ENCODE measurements around the gene AKAP6.

AKAP6 gene

GRCh38 chr14:32679927-32680612 lies 351.0 kb downstream of the AKAP6 start:
- no peak for DNase-seq

DNA sequence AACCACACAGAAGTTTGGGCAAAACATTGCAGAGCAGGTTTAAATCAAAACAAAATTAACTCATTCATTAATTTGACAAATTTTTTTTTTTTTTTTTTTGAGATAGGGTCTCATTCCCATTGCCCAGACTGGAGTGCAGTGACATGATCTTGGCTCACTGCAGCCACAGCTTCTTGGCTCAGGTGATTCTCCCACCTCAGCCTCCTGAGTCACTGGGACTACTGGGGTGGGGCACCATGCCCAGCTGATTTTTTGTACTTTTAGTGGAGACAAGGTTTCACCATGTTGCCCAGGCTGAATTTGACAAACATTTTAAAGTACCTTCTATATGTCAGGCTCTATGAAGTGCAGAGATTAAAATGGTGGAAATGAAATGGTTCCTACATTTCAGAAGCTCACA lies 352.5 kb downstream of the AKAP6 start:
- no peak for DNase-seq

DNA sequence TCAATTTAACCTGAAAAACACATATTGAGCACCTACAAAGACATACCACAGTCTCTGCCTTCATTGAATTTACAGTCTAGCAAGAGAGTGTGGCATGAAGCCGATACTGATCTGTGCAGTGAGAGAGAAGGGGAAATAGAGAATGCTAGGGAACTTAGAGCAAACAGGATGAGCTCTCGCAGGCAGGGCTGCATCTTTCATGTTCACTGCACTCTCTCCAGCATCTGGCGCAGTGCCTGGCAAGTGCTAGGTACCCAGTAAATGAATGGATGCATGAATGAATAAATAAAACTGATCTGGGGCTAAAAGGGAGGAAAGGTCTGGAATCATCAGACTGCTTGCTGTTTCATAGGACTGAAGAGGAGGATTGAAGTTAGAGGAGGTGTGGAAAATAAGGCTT lies 353.1 kb downstream of the AKAP6 start:
- no peak for DNase-seq

DNA sequence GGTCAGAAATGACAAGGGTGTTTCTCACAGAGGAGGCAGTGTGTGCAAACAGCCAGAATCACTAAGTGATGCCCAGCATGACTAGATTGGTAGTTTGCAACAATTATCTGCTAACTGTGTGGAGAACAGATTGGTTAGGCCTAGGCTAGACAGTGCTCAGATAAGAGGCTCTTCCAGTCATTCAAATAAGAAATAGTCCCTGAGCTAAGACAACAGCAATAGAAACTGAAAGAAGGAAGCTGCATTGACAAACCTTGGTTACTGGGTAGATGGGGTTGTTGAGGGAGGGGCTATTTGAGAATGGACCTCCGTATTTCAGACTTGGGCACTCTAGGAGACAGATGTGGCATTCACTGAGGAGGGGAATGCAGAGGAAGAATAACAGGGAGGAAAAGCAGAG lies 354.6 kb downstream of the AKAP6 start:
- DNase-seq = no peak

GRCh38 chr14:32688941-32689340 lies 359.8 kb downstream of the AKAP6 start:
- no peak for DNase-seq

GRCh38 chr14:32692441-32692840 lies 363.3 kb downstream of the AKAP6 start:
- DNase-seq = no peak

GRCh38 chr14:32693114-32693513 lies 364.0 kb downstream of the AKAP6 start:
- no peak for DNase-seq

- no peak for DNase-seq
These were observed 365.8 kb downstream of the AKAP6 start for GRCh38 chr14:32694795-32695449.

- no peak for DNase-seq
These were observed 367.4 kb downstream of the AKAP6 start for GRCh38 chr14:32696325-32697091.

- DNase-seq = no peak
These were observed 368.0 kb downstream of the AKAP6 start for GRCh38 chr14:32697114-32697513.

DNA sequence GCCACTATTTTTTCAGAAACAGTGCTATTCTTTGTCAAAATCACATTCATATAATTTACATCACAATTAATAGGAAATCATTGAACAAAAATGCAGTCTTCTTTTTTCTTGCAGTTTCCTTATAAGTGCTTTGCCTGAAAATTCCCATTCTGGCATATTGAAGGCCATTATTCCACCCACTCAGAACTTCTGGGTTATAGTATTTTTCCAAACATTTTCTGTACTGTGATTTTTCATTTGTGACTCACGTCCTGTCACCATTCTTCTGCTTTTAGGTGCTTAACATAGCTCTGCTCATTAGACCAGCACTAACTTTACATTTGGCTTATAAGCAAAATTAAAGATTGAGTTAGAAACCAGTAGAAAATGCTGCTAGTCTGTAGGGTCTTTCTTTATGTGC lies 368.6 kb downstream of the AKAP6 start:
- no peak for DNase-seq

DNA sequence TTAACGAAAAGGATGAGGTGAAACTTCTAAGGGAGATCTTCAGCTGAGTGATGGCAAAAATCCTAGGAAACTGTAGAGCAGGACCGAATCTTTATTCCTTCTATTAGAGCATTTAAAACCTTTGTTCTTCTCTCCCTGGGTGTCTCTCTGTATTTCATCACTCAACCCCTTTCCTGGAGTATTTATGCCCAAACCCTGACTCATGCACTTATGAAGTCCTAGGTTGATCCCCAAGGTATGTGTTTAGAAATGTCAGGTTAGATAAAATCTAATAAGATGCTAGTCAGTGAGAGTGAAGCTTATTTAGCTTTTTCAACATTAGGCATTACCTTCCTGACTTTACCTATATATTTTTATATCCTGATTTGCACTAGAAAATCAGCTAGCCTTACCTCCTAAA lies 369.7 kb downstream of the AKAP6 start:
- no peak for DNase-seq

GRCh38 chr14:32701475-32701874 lies 372.4 kb downstream of the AKAP6 start:
- no peak for DNase-seq

DNA sequence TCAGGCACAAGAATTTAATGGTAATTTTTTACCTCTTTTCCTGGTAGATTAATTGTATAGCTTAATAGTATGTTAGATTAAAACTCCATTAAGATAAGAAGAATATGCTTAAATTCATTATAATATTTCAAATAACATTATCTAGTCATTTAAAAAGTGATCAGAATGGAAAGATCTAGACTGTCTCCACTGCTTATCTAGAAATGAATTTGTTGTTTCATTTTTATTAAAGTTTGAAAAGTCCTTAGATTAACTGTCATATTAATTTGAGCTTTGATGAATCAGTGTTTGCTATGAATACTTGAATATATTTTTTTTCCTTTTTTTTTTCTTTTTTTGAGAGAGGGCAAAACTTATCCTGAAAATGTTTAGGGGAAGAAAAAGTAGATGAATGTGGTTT lies 373.0 kb downstream of the AKAP6 start:
- DNase-seq = no peak

- no peak for DNase-seq
These were observed 373.5 kb downstream of the AKAP6 start for GRCh38 chr14:32702562-32702961.

GRCh38 chr14:32703183-32703621 lies 374.1 kb downstream of the AKAP6 start:
- DNase-seq = no peak

GRCh38 chr14:32706721-32707519 lies 377.8 kb downstream of the AKAP6 start:
- no peak for DNase-seq

DNA sequence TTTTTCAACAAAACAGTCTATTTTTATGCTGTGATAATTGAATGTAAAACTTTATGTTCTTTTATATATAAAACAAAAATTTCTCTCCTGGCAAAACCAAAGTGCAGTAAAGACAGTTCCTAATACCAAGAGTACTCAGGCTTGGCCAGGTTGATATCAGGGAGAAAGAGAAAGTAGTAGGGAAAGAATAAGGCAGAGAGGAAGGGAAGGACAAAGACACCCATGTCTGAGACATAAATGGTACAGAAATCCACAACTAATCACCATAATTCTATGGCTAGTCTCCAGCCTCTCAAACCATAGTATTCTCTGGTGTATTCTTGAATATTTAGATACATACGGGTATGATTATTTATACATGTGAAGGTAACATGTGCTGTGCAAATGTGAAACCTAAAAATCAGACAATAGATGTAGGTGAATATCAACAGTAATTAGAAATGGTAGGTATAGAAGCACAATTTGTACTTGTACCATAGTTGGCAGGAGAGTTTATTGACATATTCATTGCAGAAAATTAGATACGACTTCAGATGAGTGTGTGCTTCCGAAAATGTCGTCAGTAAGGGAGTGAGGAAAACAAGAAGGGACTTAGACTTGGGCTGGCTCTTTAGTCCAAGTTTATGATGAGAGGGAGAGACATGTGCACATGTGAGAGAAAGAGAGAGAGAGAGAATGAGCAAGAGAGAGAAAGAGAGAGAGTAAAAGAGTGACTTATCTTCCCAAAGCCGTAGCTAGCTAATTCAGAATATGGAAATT lies 378.8 kb downstream of the AKAP6 start:
- no peak for DNase-seq

GRCh38 chr14:32709027-32709426 lies 379.9 kb downstream of the AKAP6 start:
- no peak for DNase-seq

DNA sequence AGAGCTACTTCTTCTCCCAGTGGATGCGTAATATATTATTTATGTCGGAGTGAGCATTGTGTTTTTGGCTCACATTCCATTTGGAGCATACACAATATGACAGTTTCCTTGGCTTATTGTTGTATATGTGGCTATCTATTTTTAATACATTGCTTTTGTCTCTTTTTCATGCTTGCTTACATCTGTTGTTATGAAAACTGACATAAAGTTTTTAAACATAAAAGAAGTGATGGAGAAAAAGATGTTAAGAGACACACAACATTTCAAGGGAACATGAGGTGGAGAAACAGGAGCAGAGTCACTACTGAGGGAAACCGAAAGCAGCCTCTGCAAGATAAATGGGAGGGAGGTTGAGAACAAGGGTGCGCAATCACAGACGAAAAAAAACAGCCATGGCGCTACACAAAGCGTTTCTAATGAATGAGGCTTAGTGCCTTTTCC lies 381.2 kb downstream of the AKAP6 start:
- DNase-seq = no peak

DNA sequence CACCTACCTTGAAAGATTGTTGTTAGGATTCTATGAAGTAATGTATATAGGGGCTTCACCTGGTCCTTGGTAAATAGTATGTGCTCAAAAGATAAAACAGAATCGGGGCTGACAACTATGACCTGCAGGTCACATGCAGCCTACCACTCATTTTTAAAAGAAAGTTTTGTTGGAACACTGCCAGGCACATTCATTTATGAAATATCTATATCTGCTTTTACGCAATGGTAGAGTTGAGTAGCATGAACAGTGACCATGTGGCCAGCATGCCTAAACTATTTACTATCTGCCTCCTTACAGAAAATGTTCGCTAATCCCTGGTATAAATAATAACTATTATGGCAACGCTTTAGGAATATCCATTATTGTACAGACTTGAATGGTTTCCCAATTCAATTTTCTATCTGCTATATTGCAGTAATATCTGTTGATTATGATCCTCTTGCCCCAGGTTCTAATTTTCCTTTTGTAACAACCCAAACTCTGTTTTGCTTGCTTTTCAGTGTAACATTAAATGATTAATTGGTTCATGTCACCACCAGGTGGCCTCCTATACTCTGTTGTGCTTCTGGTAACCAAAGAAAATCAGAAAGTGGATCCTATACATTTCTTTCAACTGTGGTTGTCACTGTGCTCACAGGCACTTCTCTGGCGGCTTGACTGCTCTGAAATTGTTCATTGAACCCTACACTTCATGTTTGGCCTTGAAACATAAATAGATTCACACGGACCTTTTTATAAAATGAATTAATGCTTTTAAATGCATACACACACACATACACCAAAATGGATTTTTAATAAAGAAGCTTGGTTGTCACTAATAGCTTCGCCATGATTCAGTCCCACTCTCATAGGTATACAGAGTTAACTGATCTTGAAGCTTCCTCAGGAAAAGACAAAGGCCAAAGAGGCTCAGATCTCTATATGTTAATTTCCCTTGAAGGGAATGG lies 381.9 kb downstream of the AKAP6 start:
- DNase-seq = peak; percentile 70

All from NCI-H82 (cell line).